HG02981 (cell line): Measurements from ENCODE around the gene TTC9C.
"Not testable (repeated sequence)": the region's sequence is repeated elsewhere in the genome, so short reads cannot be mapped to it uniquely, and the experiment has no call there.

ENCODE experiments used
- ATAC-seq: cut with Tn5 transposase; IDR thresholded peaks from one replicate; pipeline ENCODE4 v1.9.1; 2021; ENCODE audit warnings: mild to moderate bottlenecking, moderate library complexity; ENCODE audit not compliant: unreplicated experiment

Gene TTC9C

GRCh38 chr11:62749931-62750330 lies 21.6 kb downstream of the TTC9C start:
- not testable (repeated sequence) for ATAC-seq

- ATAC-seq, result no peak
These were observed 24.0 kb downstream of the TTC9C start for GRCh38 chr11:62752177-62752785.

DNA sequence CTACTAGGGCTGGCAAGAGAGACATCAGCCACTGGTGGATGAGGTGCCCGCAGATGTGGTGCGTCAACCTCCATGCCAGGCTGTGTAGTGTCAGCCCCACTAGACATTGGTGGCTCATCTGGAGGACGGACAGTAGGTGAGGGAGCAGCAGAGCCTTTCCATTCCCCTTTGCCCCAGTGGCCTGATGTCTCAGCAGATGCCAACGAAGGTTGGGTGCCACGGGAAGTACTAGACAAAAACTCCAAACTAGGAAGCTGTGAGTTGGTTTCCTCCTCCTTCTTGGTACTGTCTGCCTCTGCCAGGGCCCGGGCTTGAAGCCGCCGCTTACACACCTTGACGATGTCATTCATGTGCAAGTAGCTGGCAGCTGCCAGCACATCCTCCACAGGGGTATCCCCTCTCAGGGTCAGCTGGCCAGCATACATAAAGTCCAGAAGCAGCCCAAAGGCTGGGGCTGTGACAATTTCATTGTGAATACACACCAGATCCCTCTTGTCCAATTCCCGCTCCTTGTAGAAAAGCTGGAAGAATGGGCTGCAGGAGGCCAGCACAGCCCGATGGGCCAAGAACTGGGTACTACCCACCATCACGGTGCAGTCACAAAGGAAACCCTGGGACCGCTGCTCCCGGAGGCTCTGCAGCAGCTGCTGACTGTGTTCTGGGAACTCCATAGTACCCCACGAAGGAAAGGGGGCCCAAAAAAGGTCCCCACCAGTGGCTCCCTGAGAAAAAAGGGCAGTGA lies 24.9 kb downstream of the TTC9C start:
- peak; percentile 1 for ATAC-seq

DNA sequence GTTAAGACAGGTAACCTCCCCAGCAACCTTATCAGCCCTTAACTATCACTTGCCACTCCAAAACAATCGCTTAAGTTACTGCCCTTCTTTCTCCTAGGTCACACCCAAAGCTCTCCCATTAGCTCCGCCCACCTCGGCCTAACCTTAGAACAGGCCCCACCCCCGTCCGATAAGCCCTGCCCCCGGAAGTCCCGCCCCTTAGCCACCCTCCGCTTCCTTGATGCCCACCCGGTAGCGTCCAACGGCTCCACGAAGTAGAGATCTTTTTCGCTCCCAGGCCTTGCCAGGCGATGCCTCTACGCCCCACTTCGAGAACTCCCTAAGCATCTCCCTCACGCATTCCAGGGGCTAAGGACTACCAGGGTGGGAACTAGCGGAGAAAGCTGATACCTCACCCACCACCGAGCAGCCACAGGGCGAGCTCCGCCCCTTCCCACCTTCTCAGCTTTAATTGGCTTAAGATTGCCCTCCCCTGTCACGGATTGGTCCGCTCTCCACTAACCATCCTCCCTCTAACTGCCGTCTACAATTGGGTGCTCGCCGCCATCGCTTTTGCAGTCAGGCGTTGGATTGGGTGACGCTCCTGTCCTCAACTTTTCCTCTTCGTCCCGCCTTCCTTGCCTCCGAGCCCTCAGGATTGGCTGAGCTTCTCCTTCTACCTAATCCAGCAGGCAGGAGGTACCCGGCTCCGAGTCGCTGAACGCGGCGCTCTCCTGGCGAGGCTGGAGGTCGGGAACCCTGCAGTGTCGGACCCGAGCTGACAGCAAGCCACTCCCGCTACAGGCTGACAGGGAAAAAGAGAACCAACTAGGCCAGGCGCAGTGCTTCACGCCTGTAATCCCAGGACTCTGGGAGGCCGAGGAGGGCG lies 25.7 kb downstream of the TTC9C start, which contains the start of gene ZBTB3:
TSS of gene ZBTB3 (minus strand) at position 425 of the 868 bp plus-strand sequence. CDS start 496 bp downstream, outside the sequence.
- ATAC-seq, result peak; percentile 95

DNA sequence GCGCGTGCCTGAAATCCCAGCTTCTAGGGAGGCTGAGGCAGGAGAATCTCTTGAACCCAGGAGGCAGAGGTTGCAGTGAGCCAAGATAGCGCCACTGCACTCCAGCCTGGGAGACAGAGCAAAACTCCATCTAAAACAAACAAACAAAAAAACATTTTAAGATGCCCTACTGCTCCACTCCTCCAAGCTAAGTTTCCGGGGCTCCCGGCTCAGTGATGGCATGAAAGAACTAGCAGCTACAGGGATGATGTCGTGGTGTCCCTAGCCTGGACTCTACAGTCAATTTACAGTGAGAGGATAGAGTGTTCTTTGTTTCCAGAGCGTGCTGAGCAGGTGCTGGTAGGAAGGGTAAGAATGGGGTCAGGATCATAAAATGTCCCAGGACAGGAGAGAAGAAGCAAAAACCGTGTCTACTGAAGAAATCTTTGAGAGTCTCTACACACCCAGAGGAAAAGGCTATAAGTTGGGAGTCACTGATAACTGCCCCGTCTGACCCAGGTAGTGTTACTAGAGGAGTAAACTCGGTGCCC lies 26.9 kb downstream of the TTC9C start:
- ATAC-seq, result no peak

DNA sequence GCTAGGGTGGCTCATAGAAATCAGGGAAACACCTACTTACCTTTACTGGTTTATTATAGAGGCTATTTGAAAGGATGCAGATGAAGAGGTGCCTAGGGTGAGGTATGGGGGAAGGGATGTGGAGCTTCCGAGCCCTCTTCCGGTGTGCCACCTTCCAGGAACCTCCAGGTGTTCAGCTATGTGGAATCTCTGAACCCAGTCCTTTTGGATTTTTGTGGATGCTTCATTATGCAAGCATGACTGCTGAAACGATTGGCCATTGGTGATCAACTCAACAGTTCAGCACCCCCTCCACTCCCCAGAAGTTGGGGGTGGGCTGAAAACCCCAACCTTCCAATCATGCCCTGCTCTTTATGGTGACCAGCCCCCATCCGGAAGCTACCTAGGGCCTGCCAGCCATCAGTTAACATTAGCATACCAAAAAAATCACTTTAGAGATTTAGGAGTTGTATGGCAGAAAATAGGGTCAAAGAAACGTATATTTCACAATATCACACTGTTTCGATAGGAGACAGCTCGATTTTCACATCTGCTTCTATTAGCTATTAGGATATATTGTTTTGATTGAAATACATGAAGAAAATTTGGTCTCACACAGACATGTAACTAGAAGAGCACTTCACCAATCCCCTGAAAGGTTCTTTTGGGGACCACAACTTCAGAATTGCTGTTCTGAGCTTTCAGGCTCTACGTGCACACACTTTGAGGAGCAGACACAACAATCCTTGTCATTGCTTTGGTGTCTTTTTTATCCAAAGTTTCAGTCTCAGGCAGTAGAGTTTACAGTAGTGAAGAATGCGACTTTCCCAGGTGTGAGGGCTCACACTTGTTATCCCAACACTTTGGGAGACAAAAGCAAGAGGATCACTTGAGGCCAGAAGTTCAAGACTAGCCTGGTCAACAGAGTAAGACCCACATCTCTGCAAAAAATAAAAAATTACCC lies 29.8 kb downstream of the TTC9C start:
- ATAC-seq, result no peak

DNA sequence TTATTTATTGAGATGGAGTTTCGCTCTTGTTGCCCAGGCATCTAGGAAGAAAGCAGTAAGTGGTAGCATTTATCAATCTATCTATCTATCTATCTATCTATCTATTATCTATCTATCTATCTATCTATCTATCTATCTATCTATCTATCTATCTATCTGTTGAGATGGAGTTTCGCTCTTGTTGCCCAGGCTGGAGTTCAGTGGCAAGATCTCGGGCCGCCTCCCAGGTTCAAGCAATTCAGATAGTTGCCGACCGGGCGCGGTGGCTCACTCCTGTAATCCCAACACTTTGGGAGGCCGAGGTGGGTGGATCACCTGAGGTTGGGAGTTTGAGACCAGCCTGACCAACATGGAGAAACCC lies 32.6 kb downstream of the TTC9C start:
- ATAC-seq, result not testable (repeated sequence)

DNA sequence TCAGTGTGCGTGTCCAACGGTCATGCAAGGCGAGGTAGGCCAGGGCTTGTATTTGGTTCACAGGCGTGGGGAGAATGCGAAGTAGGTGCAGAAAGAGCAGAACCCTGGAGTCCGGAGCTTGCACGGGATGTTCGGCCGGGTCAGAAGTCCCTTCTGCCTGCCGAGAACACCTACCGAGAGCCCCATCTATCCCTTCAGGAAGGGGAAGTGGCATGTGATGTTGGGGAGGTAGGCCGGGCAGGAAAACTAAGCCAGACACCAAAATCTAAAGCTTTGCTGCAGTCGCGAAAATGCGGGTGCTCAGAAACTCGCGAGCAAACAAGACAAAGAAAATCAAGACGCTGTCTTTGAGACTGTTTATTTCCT lies 42.5 kb downstream of the TTC9C start:
- no peak for ATAC-seq

- peak; percentile 76 for ATAC-seq
These were observed 43.1 kb downstream of the TTC9C start, which contains the start of gene TAF6L for GRCh38 chr11:62771144-62772021. Gene TAF6L, plus strand, starts transcription at chr11:62771396. Its CDS starts 4,388 bp downstream, at chr11:62775784.

- no peak for ATAC-seq
These were observed 46.1 kb downstream of the TTC9C start for GRCh38 chr11:62774407-62774806.

GRCh38 chr11:62775646-62776045 lies 47.4 kb downstream of the TTC9C start:
- no peak for ATAC-seq

- no peak for ATAC-seq
These were observed 49.1 kb downstream of the TTC9C start for GRCh38 chr11:62777389-62777788.

DNA sequence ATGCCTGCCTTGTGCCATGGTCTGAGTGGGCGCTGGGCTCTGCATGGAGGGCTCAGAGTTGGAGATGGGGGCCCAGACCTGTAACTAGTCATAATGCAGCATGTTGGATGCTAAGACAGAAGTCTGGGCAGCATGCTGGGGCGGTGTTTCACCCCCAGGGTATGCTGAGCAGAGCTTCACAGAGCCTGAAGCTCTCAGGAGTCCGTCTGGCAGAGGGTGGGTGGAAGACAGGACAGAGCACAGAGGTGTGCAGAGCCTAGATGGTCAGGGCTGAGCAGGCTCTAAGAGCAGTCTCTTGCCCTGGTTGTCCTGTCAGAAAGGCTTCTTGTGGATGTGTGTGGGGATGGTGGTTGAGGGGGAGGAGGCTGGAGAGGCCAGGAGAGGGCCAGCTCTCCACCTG lies 50.2 kb downstream of the TTC9C start:
- no peak for ATAC-seq

GRCh38 chr11:62782753-62783152 lies 54.5 kb downstream of the TTC9C start:
- no peak for ATAC-seq

DNA sequence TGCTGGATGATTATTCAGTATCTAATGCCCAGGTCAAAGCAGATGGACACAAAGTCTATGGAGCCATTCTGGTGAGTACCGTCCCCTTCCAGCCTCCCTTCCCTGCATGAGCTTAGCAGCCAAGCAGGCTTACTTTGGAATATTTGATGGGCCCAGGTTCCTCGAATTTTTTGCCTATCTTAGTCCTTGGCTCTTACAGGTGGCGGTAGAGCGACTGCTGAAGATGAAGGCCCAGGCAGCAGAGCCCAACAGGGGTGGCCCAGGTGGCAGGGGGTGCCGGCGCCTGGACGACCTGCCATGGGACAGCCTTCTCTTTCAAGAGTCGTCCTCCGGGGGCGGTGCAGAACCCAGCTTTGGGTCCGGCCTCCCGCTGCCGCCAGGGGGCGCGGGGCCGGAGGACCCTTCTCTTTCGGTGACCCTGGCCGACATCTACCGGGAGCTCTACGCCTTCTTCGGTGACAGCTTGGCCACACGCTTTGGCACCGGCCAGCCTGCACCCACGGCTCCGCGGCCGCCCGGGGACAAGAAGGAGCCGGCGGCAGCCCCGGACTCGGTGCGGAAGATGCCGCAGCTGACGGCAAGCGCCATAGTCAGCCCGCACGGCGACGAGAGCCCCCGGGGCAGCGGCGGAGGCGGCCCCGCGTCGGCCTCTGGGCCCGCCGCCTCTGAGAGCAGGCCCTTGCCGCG lies 58.2 kb downstream of the TTC9C start:
- ATAC-seq, result peak; percentile 60

GRCh38 chr11:62787005-62787759 lies 58.9 kb downstream of the TTC9C start, which contains the start of gene TMEM179B:
Gene TMEM179B, plus strand, starts transcription at chr11:62787402. Its CDS starts 30 bp downstream, at chr11:62787432.
- peak; percentile 75 for ATAC-seq
